NCI-H446 (cell line): ENCODE results near the gene KLHL29.

Source experiments
- DNase-seq, 2 experiments: peaks; one replicate each; lab custom pipeline; 2025; lab: John Stamatoyannopoulos, UW

The KLHL29 gene

GRCh38 chr2:23513245-23513871, 128.4 kb downstream of the KLHL29 start:
- no peak for DNase-seq

- no peak for DNase-seq
Measured at GRCh38 chr2:23513872-23514793, 129.2 kb downstream of the KLHL29 start.

- no peak for DNase-seq
Measured at GRCh38 chr2:23516520-23517256, 131.7 kb downstream of the KLHL29 start.

GRCh38 chr2:23518481-23519333, 133.7 kb downstream of the KLHL29 start:
- DNase-seq = no peak

GRCh38 chr2:23519334-23519651, 134.3 kb downstream of the KLHL29 start:
- peak in 1 of 2 experiments; percentile 15 for DNase-seq

GRCh38 chr2:23520256-23520655, 135.3 kb downstream of the KLHL29 start:
- DNase-seq = no peak

- no peak for DNase-seq
Measured at GRCh38 chr2:23521060-23521459, 136.1 kb downstream of the KLHL29 start.

- DNase-seq = no peak
Measured at GRCh38 chr2:23522726-23523372, 137.9 kb downstream of the KLHL29 start.

GRCh38 chr2:23523373-23524260, 138.6 kb downstream of the KLHL29 start:
- peak; percentile 45 to 84 for DNase-seq

GRCh38 chr2:23524261-23524706, 139.3 kb downstream of the KLHL29 start:
- peak in 1 of 2 experiments; percentile 70 for DNase-seq

- no peak for DNase-seq
Measured at GRCh38 chr2:23525137-23525765, 140.3 kb downstream of the KLHL29 start.

- no peak for DNase-seq
Measured at GRCh38 chr2:23526114-23526513, 141.1 kb downstream of the KLHL29 start.

GRCh38 chr2:23526835-23527790, 142.1 kb downstream of the KLHL29 start:
- no peak for DNase-seq

- no peak for DNase-seq
Measured at GRCh38 chr2:23528171-23528570, 143.2 kb downstream of the KLHL29 start.

- DNase-seq = no peak
Measured at GRCh38 chr2:23528690-23529089, 143.7 kb downstream of the KLHL29 start.

GRCh38 chr2:23529659-23530058, 144.7 kb downstream of the KLHL29 start:
- no peak for DNase-seq

- DNase-seq = peak; percentile 90 to 96
Measured at GRCh38 chr2:23530206-23530908, 145.4 kb downstream of the KLHL29 start.

GRCh38 chr2:23530909-23531276, 145.9 kb downstream of the KLHL29 start:
- no peak for DNase-seq
